Breast epithelium (tissue), 3 donors: ENCODE data around the gene GCC2.

Experiments used
- POLR2A ChIP-seq: fragments of 450-650 bp; IDR thresholded peaks from one replicate; pipeline ENCODE4 v1.6.1; 2016; ENCODE audit warnings: antibody characterized with exemption, mild to moderate bottlenecking, moderate library complexity
- TF ChIP-seq, protein P1 (sequence below), 3 donors: fragments of 450-650 bp; IDR thresholded peaks; one replicate each; pipeline ENCODE4 v1.5.1; 2016 to 2017; ENCODE audit warnings: antibody characterized with exemption in 3 of 3, mild to moderate bottlenecking in 3 of 3, moderate library complexity in 3 of 3

GRCh38 chr2:108447947-108448677 lies 894 bp upstream of the GCC2 start:
- TF ChIP-seq, protein P1, sequence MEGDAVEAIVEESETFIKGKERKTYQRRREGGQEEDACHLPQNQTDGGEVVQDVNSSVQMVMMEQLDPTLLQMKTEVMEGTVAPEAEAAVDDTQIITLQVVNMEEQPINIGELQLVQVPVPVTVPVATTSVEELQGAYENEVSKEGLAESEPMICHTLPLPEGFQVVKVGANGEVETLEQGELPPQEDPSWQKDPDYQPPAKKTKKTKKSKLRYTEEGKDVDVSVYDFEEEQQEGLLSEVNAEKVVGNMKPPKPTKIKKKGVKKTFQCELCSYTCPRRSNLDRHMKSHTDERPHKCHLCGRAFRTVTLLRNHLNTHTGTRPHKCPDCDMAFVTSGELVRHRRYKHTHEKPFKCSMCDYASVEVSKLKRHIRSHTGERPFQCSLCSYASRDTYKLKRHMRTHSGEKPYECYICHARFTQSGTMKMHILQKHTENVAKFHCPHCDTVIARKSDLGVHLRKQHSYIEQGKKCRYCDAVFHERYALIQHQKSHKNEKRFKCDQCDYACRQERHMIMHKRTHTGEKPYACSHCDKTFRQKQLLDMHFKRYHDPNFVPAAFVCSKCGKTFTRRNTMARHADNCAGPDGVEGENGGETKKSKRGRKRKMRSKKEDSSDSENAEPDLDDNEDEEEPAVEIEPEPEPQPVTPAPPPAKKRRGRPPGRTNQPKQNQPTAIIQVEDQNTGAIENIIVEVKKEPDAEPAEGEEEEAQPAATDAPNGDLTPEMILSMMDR (IDR thresholded peaks at IDR 0.05): no peak
- no peak for TF ChIP-seq POLR2A
